GM12874 (cell line): ENCODE data around the gene PLD5.

ENCODE experiments used
- CTCF ChIP-seq: IDR thresholded peaks from 2 replicates; pipeline ENCODE4 v1.5.1; 2011; ENCODE audit warnings: low read depth, mild to moderate bottlenecking, control low read depth, low read length, moderate library complexity; ENCODE audit not compliant: insufficient read depth

The PLD5 gene

GRCh38 chr1:242205622-242206489 lies 318.6 kb downstream of the PLD5 start:
- TF ChIP-seq CTCF = no peak

- no peak for TF ChIP-seq CTCF
Observed at GRCh38 chr1:242203262-242203661, 321.2 kb downstream of the PLD5 start.

GRCh38 chr1:242201090-242201489 lies 323.4 kb downstream of the PLD5 start:
- no peak for TF ChIP-seq CTCF

- TF ChIP-seq CTCF = no peak
Observed at GRCh38 chr1:242199776-242200458, 324.6 kb downstream of the PLD5 start.

- TF ChIP-seq CTCF = no peak
Observed at GRCh38 chr1:242197907-242198820, 326.3 kb downstream of the PLD5 start.

- no peak for TF ChIP-seq CTCF
Observed at GRCh38 chr1:242196914-242197313, 327.6 kb downstream of the PLD5 start.

GRCh38 chr1:242196101-242196500 lies 328.4 kb downstream of the PLD5 start:
- TF ChIP-seq CTCF = no peak
